Stimulated activated CD8-positive, alpha-beta memory T cell treated with anti-CD3 and anti-CD28 coated beads, Interleukin-15, amount 100 ng/mL, for 24 hours (primary cell): ENCODE measurements around the gene KCNG2.

Source experiments
- DNase-seq: peaks from one replicate; pipeline ENCODE4 v3.0.0-alpha.2; 2020; ENCODE audit warnings: low read depth

KCNG2 gene

DNA sequence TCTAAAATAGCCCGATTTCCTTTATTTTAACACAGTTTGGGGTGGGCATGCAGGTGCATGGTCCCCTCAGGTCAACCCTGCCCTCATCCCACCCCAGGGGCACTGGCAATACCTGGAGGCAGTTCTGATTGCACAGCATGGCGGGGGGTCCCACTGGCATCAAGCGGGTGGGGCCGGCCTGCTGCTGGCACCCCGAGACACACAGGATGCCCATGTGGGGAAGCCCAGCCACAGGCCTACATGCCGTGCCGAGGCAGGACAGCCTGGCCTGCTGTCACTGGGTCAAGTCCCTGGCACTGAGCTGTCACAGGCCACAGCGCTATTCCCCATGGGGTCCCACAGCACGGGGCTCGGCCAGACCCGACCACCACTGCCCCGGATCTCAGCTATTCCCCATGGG lies 11.9 kb upstream of the KCNG2 start:
- no peak for DNase-seq

DNA sequence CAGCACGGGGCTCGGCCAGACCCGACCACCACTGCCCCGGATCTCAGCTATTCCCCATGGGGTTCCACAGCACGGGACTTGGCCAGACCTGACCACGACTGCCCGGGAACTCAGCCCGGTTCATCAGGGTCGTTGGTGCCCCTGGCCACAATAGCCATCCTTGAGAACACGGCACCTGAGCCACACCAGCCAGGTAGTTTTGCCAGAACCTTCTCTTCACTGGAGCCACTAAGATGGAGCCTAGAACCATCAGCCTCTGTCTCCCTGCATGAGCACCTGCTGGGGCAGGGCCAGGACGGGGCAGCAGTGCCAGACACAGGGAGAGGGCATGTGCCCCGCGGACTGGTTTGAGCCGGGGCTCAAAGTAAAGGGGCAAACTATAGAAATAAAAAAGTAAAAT lies 11.4 kb upstream of the KCNG2 start:
- DNase-seq = no peak

DNA sequence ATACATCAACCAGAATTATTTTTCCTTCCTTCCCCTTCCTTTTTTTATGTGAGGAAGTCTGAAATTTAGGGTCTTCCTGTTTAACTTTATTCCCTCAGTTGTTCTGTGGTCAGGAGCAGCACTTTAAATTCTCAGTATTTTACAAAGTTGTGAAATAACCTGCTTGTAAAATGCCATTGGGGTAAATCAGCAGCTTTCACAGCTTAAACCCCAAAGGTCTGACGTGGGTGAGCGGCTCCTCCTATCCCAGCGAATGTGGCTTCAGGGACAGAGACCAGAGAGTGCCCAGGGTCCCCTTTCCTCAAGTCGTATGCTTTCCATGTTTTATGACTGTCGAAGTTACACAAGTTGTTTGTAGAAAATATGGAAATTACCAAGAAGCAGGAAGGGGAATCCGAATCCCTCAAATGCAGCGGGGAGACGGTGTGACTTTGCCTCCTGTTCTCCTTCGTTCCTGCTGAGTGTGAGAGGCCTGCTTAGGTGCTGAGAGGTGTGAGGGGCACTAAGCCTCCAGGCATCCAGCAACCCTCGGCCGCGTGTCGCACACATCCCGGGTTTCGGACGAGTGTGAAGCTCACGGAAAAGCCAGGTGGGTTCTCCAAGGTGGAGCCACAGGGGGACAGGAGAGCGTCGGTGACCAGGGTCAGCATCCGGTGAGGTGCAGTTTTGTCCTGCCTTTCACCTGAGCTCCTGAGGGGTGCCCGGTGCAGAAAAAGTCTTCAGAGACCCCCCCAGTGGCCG lies 10.8 kb upstream of the KCNG2 start:
- DNase-seq = no peak

DNA sequence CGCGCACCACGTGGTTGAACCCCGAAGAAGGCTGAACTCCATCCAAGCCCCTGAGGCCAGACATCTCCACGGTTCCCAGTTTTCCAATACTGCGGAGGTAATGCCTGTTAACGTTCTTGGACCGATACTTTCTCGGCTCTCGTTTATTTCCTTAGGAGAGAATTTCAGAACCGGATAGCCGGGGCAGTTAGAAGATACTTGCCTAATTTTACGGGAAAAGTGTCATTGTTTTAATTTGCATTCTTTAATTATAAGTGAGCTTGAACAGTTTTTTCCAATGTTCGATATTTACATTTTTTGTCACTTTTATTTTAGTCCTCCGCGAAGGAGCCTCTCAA lies 10.2 kb upstream of the KCNG2 start:
- no peak for DNase-seq

DNA sequence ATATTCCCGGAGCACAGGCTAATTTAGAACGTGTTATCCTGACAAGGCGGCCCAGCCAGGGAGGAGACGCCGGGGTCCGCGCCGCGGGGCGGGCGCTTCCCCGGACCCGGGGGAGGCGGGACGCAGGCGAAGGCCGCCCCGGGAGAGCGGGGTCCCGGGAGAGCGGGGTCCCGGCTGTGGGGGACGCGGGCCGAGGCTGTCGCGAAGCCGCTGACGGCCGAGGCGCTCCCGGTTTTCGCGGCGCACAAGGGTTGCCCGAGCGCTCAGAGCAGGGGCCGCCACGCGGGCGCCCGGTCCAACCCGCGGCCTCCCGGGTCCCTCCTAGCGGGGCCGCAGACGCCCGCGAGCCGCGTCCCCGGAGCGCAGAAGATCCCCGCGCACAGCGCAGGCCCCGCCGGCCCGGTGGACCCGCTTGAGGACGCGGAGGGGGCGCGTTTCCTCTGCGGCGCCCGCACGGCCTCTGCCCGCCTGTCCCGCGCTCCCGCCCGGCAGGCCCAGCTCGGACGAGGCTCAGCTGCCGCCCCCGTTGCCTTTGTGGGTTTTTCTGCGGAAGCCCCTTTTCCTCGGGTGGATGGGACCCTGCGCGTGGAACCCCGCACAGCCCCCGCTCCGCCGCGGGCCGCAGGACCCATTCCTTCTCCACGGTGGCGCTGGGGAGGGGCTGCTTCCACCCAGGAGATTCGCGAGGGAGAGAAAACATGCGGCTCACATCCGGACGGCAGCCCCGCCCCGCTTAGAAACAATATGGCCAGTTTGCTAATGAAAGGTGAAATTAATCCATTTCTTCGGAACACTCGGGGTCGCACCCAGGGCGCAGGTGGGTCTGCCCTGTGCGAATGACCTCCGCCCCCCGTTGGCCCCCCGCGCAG lies 9.6 kb upstream of the KCNG2 start:
- no peak for DNase-seq

DNA sequence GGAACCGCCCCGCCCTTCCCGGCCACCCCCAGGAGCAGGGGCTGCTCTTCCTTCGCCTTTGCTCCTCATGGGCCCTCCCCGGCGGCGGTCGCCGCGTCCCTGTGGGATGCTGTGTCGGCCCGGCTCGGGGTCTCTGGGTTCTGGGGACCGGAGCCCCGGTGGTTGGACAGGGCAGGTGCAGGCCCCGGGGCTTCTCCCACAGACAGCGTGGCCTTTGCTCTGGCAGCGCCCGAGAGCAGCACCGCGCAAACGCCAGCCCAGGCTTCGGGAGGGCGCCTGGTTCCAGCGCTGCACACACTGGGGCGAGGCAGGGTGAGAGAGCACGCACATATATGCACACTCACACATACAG lies 9.0 kb upstream of the KCNG2 start:
- DNase-seq = no peak

DNA sequence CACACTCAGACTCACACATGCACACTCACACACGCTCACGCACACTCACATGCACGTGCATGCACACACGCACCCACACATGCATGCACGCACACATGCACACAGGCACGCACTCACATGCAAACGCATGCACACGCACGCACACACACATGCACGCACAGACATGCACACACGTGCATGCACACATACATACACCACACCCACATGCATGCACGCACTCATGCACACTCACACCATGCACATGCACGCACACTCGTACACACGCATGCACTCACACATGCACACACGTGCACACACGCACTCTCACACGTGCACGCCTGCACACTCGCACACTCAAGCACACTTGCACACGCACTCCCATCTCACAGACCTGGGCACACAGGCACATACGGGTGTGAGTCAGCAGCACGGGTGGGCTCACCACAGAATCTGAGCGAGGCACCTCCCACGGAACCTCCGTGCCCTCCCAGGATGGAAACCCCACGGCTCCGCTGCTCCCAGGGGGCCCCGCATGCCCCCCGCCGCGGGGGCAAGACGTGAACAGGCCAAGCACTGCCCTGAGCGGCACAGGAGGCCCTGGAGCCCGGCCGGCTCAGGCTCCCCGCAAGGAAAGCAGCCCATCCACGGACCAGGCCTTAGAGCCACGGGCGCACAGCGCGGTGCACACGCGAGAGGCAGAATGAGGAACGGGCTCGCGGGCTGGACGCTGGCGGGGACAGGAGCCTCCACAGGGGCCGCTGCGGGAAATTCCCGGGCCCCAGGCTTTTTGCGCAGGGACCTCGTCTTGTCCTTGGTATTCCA lies 8.4 kb upstream of the KCNG2 start:
- no peak for DNase-seq

DNA sequence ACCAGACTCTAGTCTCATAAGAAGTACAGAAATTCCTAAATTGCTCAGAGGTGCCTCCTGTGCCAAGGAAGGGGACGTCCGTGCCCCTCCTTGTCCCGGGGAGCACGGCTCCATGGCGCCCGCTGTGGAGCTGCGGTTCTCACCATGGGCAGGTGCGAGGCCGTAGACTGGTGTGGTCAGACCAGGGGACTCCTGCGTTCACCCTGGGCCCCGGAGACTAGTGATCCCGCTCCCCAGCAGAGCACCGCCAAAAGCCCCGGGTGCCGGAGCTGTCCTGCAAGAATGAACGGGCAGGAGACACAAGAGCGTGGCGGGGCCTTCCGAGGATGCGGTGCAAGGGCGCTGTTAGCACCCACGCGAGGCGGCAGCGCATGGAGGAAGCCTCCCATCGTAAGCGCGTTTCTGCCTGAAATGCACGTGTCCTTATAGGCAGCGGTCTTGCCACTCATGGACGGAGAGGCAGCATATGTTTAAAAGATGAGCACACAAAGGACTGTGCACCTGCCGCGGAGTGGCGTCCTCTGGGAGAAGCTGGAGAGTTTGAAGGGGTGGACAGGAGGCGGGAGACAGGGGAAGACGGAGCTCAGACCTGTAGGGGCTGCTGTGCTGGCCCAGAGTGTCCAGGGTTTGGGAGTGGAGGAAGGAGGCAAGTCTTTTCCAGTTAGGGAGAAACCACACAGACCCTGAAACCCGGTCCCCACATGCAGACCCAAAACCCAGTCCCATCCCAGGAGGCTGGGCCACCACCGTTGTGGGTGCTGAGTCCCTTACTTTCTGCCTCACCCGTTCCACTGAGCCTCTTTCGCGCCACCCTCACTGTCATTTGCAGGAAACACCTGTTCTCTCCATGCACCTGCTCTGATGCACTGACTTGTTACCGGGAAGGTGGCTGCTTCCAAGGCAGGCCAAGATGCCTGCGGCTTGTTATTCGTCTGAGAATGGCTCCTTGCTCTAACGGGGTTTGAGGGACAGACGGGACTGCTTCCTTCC lies 7.5 kb upstream of the KCNG2 start:
- no peak for DNase-seq

DNA sequence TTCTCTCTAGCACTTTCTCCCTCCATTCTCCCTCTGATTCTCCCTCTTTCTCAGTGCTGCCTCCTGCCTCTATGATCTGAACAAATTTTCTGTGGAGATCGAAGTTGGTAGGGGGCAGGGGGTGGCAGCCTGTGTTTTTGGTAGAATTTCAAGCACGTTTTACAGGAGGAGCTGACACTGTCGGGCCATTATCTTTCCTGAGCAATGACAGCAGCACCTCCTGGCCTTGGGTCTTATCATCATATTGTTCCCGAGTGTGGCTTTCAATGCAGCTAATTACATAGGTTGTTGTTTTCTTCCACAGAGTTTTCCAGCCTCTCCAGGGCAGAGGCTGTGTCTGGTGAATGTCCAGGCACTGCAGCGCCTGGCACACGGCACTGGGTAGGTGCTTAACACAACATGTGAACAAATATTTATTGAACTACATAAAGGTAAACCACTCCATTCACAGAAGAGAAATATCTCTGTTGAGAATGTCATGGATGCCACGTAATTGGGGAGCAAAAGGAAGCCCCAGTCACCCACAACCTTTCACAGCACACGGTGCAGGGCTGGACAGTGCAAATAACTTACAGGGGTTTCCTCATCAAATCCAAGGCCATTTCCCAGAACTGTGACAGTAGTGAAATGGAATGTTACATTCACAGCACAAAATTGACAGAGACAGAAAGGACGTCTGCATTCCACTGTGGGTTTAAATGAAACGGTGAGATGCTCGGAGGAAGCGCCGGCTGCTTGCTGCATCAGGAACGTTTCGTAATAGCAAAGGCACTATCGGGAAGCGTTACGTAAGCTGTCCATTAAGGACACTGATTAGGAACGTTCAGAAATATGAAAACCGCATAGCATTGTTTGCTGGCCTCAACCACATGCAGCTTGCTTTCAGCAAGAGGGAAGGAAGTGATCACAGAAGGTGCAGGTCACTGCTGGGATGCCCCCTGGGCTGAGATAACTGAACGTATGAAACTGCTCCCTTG lies 6.5 kb upstream of the KCNG2 start:
- no peak for DNase-seq

DNA sequence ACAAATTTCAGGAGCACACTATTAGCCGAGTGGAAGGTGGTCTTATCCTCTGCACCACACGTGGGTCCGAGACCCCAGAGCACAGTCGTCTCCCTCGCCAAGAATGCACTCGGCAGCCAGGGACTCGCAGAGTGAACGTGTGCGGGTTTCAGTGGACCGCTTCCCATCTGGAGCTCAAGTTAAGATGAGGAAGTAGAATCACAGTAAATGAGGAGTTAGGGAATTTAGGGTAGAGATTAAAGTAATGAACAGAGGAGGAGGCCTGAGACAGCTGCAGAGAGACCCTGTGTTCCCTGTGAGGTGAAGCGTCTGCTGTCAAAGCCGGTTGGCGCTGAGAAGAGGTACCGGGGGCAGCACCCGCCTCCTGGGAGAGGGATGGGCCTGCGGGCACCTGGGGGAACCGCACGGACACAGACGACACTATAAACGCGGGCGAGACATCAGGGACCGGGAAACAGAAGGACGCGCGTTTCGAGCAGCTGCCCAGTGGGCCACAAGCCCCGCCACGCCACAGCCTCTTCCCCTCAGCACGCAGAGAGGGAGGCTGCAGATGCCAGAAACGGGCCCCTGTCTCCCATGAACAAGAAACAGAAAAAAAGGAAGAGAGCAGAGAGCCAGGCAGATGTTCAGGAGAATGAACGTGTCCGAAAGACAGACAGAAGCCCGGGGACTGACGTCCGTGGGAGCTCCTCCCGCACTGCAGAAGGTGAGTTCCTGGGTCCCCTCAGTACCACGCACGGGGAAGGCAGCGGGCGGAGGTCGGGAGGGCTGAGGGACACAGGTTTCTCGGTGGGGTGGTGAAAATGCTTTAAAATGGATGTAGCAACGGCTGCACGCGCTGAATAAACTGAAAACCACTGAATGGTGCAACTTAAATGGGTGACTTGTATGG lies 5.4 kb upstream of the KCNG2 start:
- DNase-seq = no peak

DNA sequence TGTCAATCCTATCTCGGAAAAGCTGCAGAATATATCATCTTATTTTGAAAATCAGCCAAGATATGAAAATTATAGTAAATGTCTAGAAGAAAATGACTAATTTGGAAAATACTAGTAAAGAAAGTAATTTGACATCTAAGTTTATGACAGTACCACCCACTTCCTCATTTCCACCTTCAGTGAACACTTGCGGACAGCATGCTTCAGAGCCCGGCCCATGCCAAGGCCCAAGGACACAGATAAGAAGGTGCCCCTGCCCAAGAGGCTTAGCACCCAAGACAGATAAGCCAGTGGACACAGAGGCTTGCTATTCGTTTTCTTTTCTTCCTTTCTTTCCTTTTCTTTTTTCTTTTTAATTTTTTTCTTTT lies 4.8 kb upstream of the KCNG2 start:
- no peak for DNase-seq

DNA sequence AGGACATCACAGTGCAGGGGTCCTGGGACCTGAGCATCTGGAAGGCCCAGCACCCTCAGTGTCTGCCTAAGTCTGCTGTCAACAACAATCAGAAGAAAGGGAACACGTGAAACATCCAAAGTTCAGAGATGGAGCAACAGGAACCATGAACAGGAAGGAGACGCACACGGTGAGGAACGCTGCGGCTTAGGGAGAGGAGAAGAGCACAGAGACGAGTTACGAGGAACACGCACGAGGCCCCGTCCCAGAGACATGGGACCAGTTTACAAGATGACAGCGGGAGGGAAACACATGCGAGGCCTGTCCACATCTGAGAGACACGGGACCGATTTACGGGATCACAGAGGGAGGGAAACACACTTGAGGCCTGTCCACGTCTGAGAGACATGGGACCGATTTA lies 2.9 kb upstream of the KCNG2 start:
- DNase-seq = no peak

DNA sequence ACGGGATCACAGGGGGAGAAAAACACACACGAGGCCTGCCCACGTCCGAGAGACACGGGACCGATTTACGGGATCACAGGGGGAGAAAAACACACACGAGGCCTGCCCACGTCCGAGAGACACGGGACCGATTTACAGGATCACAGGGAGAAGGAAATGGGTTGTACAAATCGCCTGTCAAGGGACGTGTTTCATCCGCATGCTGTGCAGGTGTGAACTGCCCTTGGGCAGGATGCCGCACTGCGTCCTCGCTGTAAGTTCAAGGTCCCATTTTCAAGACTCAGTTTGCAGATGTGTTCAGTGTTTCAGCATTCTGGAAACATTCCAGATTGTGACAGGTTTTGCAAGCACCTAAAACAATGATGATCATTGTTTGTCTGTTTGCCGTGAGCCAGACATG lies 2.3 kb upstream of the KCNG2 start:
- DNase-seq = no peak

DNA sequence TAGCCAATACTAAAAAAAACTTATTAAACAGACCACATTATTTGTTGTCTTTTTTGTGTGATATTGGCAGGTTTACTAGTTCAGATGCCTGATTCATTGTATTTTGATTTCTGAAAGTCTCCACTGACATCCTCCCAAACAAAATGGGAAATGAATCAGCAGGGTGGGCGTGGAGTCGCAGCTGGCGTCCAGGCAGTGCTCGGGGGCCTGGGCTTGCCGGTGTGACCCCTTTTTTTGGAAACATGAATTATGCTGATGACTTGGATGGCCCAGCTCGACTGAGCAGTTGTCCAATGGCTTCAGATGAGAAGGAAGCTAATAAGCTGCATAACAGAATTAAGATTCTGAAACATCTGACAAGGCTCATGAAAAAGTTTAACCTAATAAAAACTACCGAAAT lies 1.7 kb upstream of the KCNG2 start:
- no peak for DNase-seq

DNA sequence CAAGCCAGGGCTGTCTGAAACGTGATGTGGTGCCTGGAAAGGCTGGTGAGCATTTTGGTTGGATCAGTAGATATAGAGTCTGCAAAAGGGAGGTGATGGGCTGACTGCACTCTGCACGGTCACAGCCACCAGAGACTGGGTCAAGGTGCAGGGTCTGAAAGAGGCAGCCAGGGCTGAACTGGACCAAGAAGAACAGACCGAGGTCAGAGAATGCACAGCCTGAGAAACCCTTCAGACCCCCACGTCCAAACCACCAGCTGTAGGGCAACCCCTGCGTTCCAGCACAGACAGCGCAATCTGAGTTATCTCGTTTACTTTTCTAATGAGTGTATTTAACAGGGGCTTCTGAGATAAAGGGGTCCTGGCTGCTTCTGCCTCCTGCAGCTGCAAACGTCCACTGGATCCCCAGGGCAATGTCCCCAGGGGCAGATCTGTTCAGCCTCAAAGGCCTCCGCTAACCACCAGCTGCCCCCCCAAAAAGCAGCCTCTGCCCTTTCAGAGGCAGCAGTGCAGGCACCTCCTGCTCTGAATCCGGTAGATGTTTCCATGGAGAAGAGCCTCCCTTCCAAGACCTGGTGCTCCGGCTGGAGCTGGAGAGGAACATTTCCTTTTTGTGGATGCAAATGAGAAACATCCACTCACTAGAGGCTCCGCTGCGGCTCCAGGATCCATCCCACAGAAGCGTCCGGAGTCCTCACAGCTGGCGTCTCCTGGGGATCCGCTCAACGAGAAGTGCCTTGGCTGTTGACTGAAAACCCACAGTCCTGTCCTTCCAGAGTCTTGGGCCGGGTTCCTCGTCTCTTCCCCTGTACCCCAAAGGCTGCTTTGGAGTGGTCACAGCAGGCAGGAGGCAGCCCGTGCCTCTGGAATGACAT lies 970 bp upstream of the KCNG2 start:
- DNase-seq = no peak

DNA sequence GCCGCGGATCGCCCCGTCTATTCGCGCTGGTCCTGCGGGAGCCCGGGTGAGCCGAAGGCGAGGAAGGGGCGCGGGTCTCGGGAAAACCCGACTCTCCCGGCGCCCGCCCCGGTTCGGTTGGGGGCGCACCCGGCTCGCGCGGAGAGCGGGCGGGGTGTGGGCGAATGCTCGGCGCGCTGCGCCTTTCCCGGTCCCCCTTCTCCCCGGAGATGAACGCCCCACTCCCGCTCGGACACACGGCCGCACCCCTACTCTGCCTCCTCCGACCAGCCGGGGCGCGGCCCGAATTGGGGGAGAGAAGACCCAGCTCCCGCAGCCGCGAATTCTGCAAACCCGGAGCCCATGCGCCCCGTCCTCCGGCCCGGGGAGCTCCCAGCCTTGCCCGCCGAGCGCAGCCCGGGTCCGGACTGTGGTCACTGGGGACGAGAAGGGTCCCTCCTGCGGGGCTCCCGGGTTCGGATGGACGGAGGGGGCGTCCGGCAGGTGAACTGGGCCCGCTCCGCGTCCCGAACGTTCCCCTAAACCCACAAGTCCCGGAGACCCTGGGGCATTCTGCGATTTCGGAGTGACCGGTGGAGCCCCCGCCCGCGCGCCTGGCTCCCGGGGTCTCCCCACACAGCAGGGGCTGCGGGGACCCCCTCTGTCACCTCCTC lies 734 bp downstream of the KCNG2 start:
- no peak for DNase-seq

DNA sequence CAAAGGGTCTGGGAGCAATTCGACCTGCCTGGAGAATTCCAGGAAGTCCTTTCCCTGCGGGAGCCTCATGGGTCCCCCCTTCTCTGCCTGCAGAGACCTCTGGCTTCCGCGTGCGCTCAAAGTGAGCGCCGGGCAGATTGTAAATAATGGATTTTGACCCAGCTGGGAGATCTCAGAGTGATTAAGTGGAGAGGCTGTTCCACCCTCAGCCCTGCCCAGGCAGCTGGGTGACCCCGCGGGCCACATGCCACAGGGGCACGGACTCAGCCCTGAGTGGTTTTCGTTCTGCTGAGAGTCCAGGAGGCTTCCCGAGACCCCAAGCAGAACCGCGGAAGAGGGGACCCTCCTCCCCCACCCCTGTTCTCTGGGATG lies 1.2 kb downstream of the KCNG2 start:
- DNase-seq = no peak
